Measurements from ENCODE around the gene MAFB. TPM values are rescaled to one million over a fixed set of nuclear protein-coding genes. Genes with fewer than 3 reads are reported as not detected.

MAFB gene
- total RNA-seq, 1 donor from 2014 or later, result 2.3 TPM

DNA sequence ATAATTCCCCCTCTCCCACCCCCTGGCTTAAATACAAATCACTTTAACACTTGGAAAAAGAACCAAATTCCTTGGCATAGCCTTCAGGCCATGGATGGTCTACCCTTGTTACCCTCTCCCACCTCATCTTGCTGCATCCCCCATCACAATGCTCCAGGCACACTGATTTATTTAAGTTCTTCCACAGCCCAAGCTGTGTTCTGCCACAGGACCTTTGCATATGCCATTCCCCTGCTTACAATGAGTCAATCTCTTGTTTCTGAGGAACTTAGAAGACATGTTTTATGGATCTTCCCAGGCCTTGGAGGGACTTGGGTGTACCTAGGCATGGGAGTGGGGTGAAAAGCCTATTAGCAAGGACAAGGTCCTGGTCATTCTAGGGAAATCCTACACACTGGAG, 6.2 kb upstream of the MAFB start:
- H3K4me1 Mint-ChIP-seq (ENCODE audit: low read depth), result no peaks in the 10 kb centered on the region
- no peak for DNase-seq (ENCODE audit: low spot score)
- no peaks in the 10 kb centered on the region for H3K9me3 Mint-ChIP-seq
- no peaks in the 10 kb centered on the region for H3K36me3 Mint-ChIP-seq (ENCODE audit: low read depth)
- H3K27ac Mint-ChIP-seq, result no peak overlapping the region
- no peak overlapping the region for H3K4me3 Mint-ChIP-seq
- intact Hi-C loops (cut with micrococcal nuclease), result no loop called here
- H3K27me3 Mint-ChIP-seq (ENCODE audit: insufficient read depth), result peaks cover 66% of the 10 kb centered on the region

DNA sequence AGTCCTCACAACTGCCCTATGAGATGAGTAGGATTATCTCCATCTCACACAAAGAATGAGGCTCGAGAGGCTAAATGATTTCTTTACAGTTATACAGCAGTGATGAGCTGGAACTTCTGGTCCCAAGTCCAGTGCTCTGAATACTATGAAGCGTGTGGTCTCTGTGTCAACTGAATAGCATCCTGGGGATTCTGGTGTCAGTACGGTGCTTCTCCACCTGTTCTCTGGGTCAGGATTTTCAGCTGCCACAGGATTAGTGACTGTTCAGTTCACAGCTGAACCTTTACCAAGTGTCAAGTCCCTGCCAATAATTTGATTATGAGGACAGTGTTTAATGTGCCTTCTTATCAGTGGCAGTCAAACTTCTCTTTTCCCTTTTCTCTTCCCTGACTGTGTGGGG, 5.2 kb upstream of the MAFB start:
- no peaks in the 10 kb centered on the region for H3K36me3 Mint-ChIP-seq (ENCODE audit: low read depth)
- H3K4me1 Mint-ChIP-seq (ENCODE audit: low read depth), result no peaks in the 10 kb centered on the region
- no peaks in the 10 kb centered on the region for H3K9me3 Mint-ChIP-seq
- intact Hi-C loops (cut with micrococcal nuclease), result loop anchor here (5.0 kb wide), 1 partner anchor 532 kb away; no protein-coding TSS in a partner anchor
- H3K27me3 Mint-ChIP-seq (ENCODE audit: insufficient read depth), result peaks cover 73% of the 10 kb centered on the region
- no peak overlapping the region for H3K27ac Mint-ChIP-seq
- DNase-seq (ENCODE audit: low spot score), result no peak
- H3K4me3 Mint-ChIP-seq, result no peak overlapping the region

DNA sequence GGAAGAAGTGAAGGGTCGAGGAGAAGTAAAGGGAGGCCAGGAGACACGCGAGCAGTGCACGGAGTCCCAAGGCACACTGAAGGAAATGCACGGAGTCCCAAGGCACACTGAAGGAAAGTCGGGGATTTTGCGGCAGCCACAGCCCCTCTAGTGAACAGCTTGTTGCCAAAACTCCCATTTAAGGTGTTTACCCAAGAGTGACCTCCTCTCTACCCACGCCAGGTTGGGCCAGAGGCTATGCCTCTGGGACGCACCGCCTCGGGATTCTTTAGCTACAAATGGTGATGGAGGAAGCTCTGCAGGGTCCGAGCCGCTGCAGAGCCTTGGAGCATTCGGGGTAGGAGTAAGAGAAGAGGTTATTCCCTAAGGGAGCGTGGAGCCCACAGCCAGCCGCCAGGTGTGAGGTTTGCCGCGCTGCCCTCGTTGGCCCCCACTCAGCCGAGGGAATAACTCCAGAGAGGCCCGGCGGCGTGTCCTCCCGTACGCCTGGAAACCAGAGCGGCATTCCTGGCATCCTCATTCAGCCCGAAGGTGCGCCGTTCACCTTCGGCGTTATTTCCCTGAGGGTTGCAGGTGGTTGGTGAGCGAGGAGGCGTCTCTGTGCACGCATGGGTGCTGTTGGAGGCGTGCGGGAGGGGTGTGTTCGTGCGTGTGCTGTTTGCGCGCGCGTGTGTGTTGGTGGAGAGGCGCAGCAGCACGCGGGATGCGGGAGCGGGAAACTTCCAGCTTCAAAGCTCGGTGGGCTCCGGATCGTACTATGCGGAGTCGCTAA, 3.4 kb upstream of the MAFB start:
- Mint-ChIP-seq H3K4me3 (no peak overlapping the region), H3K4me1 (ENCODE audit: low read depth) (no peaks in the 10 kb centered on the region), H3K27me3 (ENCODE audit: insufficient read depth) (peaks cover 70% of the 10 kb centered on the region), H3K36me3 (ENCODE audit: low read depth) (no peaks in the 10 kb centered on the region), H3K9me3 (no peaks in the 10 kb centered on the region), H3K27ac (no peak overlapping the region)
- intact Hi-C loops (cut with micrococcal nuclease), result loop anchor here (5.0 kb wide), 1 partner anchor 530 kb away; no protein-coding TSS in a partner anchor
- DNase-seq (ENCODE audit: low spot score), result no peak

DNA sequence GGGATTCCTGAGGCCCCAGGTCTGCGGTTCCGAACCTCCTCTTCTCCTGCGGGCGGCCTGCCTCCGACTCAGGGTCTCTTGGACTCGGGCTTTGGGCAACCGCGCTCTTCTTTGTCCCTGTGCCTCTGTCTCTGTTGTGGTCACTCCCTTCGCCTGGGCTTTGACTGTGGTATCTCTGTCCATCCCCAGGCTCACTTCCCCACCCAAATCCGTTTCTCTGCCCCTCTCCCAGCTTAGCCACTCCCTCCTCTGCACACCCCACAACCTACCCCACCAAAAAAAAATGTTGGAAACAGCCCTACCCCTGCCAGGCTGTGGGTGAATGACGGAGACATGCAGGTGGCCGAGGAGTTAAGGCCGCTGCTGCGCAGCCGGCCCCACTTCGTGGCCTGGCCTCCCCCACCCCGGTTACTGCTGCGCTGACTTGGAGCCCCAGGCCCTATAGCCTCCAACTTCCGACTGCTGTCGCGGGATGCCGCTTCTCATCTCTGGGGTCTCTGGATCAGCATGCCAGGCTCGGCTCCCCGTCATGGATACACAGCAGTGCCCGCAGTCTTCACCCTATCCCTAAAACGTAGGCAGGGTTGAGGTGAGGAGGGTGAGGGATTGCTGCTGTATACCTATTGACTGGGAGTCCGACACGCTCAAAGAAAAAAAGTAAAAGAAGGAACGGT, 2.7 kb upstream of the MAFB start:
- no peak for DNase-seq (ENCODE audit: low spot score)
- H3K27me3 Mint-ChIP-seq (ENCODE audit: insufficient read depth), result peaks cover 76% of the 10 kb centered on the region
- intact Hi-C loops (cut with micrococcal nuclease), result loop anchor here (2.0 to 5.0 kb wide), 2 partner anchors 529 to 1641 kb away; no protein-coding TSS in a partner anchor
- no peak overlapping the region for H3K4me3 Mint-ChIP-seq
- no peaks in the 10 kb centered on the region for H3K36me3 Mint-ChIP-seq (ENCODE audit: low read depth)
- H3K9me3 Mint-ChIP-seq, result no peaks in the 10 kb centered on the region
- H3K4me1 Mint-ChIP-seq (ENCODE audit: low read depth), result no peaks in the 10 kb centered on the region
- no peak overlapping the region for H3K27ac Mint-ChIP-seq

DNA sequence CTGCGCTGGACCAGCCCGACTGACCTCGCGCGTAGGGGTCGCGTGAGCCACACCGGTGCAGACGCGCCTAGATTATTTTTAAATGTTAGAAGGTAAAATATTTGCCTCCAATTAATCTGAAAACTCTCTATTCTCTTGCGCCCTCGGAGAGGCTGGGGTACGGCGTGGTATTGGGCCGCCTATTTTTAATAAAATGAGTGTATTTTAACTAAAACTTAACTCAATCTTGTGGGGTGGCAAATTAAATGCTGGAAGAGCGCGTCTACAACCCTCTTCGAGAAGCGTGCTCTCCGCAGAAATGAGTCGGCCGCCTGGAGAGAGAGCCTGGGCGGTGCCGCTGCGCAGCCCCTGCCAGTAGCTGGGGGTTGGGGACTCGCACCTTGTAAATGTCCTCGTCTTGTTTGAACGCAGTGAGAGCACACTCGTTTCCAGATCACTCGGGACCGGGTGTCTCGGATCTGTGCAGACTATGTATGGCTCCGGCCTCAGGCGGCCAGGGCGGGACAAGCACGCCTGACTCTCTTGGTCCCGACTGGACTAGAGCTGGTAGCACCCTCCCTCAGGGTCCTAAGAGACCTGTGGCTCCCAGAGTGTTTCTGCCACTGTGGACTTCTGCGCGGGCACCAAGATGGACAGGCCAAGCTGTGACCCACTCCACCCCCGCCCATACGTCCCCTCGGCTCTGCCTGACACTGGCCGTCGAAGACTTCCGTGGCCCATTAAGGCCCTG, 2.0 kb upstream of the MAFB start:
- Mint-ChIP-seq H3K27me3 (ENCODE audit: insufficient read depth) (peaks cover 80% of the 10 kb centered on the region), H3K4me3 (no peak overlapping the region), H3K4me1 (ENCODE audit: low read depth) (no peaks in the 10 kb centered on the region), H3K9me3 (no peaks in the 10 kb centered on the region), H3K36me3 (ENCODE audit: low read depth) (no peaks in the 10 kb centered on the region), H3K27ac (no peak overlapping the region)
- intact Hi-C loops (cut with micrococcal nuclease), result loop anchor here (2.0 to 5.0 kb wide), 2 partner anchors 529 to 1640 kb away; no protein-coding TSS in a partner anchor
- no peak for DNase-seq (ENCODE audit: low spot score)

DNA sequence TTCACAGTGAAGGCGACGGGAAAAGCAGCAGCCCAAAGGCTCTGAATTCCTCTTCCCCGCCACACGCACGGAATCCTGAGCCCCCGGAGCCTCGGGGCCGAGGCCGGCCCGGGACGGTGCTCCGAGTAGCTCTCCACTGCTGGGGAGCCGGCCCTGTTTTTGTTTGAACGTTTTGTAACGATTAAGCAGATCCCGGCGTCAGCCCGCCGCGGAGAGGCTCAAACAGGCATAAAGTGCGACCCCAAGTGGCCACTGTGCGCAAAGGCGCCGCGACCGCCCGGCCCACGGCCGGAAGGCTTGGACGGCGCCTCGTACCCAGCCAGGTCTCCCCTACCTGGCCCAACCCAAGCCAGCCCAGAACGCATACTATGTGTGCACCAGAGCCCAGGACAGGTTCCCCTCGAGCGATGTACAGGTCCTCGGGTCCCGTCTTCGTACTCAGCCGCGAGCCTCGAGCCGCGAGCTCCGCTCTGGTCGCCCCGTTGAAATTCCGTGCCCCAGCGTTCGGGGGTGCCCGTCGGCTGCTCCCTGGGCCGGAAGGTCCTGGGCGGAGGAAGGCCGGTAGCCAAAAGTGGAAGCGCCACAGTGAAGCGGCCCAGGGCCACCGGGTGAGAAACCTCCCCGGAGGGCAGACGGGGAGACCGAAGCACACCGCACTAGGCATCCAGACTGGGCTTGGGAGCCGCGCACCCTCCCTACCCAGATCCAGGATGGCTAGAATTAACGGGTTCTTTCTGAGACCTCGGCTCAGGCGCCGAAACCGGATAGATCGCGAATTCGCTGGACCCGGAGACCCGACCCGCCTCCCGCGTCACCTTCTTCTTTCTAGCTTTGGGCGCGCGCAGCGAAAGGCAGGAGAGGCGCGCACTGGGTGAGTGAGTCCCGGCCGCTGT, 1.2 kb upstream of the MAFB start:
- Mint-ChIP-seq H3K27ac (peak overlapping the region; percentile 70), H3K36me3 (ENCODE audit: low read depth) (no peaks in the 10 kb centered on the region), H3K4me1 (ENCODE audit: low read depth) (no peaks in the 10 kb centered on the region), H3K27me3 (ENCODE audit: insufficient read depth) (peaks cover 81% of the 10 kb centered on the region), H3K4me3 (peak overlapping the region; percentile 66), H3K9me3 (no peaks in the 10 kb centered on the region)
- intact Hi-C loops (cut with micrococcal nuclease), result loop anchor here (2.0 to 10.0 kb wide), 3 partner anchors 528 to 1639 kb away; no protein-coding TSS in a partner anchor
- peak; percentile 64 for DNase-seq (ENCODE audit: low spot score)

DNA sequence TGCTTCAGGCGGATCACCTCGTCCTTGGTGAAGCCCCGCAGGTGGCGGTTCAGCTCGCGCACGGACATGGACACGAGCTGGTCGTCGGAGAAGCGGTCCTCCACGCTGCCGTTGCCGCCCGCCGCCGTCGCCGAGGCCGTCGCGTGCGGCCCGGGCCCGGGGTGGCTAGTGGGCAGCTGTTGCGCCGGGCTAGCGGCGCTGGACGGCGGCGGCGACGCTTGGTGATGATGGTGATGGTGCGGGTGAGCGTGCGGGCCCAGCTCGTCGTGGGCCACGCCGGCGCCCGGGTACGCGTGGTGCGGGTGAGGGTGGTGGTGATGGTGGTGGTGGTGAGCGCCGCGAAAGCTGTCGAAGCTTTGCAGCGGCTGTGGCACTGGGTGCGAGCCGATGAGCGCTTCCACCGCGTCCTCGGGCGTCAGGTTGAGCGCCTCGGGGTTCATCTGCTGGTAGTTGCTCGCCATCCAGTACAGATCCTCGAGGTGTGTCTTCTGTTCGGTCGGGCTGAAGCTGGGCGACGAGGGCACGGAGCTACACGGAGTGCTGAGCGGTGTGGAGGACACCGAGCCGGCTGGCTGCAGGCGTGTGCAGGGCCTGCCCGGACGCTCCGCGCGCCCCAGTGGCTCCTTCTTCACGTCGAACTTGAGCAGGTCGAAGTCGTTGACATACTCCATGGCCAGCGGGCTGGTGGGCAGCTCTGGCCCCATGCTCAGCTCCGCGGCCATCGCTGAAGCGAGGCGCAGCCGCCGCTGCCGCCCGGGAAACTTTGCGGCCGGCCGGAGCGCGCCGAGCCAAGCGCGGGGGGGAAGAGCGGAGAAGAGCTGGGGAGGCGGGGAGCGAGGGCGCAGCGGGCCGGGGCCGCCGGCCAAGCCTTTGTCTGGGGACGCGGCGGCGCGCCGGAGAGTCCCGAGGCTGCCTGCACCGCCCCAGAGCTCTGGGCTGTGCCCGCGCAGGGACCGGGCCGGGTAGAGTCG, 622 bp downstream of the MAFB start:
- Mint-ChIP-seq H3K36me3 (ENCODE audit: low read depth) (no peaks in the 10 kb centered on the region), H3K27ac (peak overlapping the region; percentile 61), H3K4me3 (peak overlapping the region; percentile 58), H3K27me3 (ENCODE audit: insufficient read depth) (peaks cover 80% of the 10 kb centered on the region), H3K9me3 (no peaks in the 10 kb centered on the region), H3K4me1 (ENCODE audit: low read depth) (no peaks in the 10 kb centered on the region)
- no peak for DNase-seq (ENCODE audit: low spot score)
- intact Hi-C loops (cut with micrococcal nuclease), result loop anchor here (10.0 kb wide), 1 partner anchor 804 kb away; no protein-coding TSS in a partner anchor

DNA sequence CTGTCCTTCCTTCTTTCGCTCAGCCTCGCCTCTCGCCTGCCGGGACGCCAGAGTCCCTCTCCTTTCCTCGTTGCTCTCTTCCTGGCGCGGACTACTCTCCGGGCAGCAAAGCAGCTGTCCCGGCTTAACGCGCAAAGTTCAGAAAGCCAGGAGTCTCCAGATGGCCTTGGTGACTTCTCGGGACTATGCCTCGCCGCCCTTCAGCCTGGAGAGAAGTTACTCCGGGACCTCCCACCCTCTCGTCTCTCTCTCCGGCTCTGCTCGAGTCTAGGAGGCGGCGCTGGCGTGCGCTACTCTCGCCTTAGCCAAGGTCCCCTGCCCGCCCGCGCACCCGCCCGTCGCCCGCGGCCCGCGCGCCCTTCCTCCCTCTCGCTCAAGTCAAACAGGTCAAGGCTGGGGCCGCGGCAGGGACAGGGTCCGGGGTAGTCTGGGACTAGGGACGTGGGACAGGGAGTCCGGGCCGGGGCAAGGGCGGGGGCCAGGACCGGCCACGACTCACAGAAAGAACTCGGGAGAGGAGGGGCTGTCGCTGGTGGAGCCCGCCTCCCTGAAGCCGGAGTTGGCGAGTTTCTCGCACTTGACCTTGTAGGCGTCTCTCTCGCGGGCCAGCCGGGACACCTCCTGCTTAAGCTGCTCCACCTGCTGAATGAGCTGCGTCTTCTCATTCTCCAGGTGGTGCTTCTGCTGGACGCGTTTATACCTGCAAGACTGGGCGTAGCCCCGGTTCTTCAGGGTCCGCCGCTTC, 1.5 kb downstream of the MAFB start:
- intact Hi-C loops (cut with micrococcal nuclease), result loop anchor here (10.0 kb wide), 1 partner anchor 803 kb away; no protein-coding TSS in a partner anchor

DNA sequence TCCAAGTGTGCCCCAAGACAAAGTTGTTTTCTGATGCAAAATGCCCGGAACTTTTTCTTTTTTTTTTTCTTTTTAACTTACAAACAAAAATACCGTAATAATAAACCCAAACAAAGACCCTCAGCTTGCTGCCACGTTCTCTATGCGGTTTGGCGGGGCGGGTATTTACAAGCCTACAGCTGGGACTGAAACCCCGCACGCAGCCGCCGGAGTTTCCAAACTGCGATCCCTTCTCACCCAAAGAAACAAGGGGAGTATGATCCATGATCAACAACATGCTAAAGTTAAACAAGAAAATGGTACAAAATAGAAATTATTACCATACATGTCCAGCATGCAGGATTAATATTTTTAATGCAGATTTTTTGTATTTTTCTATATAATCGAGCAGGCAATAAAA, 2.1 kb downstream of the MAFB start:
- no peaks in the 10 kb centered on the region for H3K9me3 Mint-ChIP-seq
- H3K27ac Mint-ChIP-seq, result no peak overlapping the region
- no peaks in the 10 kb centered on the region for H3K36me3 Mint-ChIP-seq (ENCODE audit: low read depth)
- no peaks in the 10 kb centered on the region for H3K4me1 Mint-ChIP-seq (ENCODE audit: low read depth)
- DNase-seq (ENCODE audit: low spot score), result no peak
- no peak overlapping the region for H3K4me3 Mint-ChIP-seq
- intact Hi-C loops (cut with micrococcal nuclease), result loop anchor here (10.0 kb wide), 1 partner anchor 802 kb away; no protein-coding TSS in a partner anchor
- H3K27me3 Mint-ChIP-seq (ENCODE audit: insufficient read depth), result peaks cover 81% of the 10 kb centered on the region

More for the DNA sequence above, 1.5 kb downstream of the MAFB start:
- Mint-ChIP-seq H3K4me3 (no peak overlapping the region), H3K36me3 (ENCODE audit: low read depth) (no peaks in the 10 kb centered on the region), H3K27me3 (ENCODE audit: insufficient read depth) (peaks cover 80% of the 10 kb centered on the region), H3K27ac (no peak overlapping the region), H3K4me1 (ENCODE audit: low read depth) (no peaks in the 10 kb centered on the region), H3K9me3 (no peaks in the 10 kb centered on the region)
- no peak for DNase-seq (ENCODE audit: low spot score)

DNA sequence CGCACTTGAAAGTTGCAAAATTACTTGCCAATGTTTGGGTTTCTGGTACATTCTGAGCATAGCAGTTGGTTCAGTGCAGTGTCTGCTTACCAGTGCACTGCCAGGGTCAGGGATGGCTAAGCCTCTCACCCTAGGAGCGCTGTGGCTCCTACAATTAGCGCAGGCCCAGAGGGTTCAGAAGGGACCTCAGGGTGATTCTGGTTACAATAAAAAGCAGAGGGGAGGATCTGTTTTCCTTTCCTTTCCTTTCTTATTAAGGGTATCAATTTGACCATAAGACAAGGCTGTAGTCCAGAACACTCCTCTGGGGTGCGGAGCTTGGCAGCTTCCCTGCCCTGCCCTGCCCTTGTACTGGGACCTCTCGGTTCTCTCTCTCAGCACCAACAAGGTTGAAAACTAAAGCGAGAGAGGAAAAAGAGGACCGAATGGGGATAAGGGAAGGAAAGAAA, 2.6 kb downstream of the MAFB start:
- Mint-ChIP-seq H3K4me1 (ENCODE audit: low read depth) (no peaks in the 10 kb centered on the region), H3K9me3 (no peaks in the 10 kb centered on the region), H3K27me3 (ENCODE audit: insufficient read depth) (peaks cover 81% of the 10 kb centered on the region), H3K27ac (no peak overlapping the region), H3K4me3 (no peak overlapping the region), H3K36me3 (ENCODE audit: low read depth) (no peaks in the 10 kb centered on the region)
- DNase-seq (ENCODE audit: low spot score), result no peak
- intact Hi-C loops (cut with micrococcal nuclease), result loop anchor here (10.0 kb wide), 1 partner anchor 802 kb away; no protein-coding TSS in a partner anchor

All from activated T-helper 1 cell treated with anti-CD3 and anti-CD28 coated beads, Interleukin-12 subunit alpha, Interleukin-12 subunit beta, Interleukin-2, Interleukin-4 antibody, amounts not matched to agents 30 ng/mL and 10 ng/mL and 1 ng/mL, durations not matched to agents 14 hours and 24 hours and 36 hours (primary cell).